ENCODE measurements around the gene TXK.

DNA sequence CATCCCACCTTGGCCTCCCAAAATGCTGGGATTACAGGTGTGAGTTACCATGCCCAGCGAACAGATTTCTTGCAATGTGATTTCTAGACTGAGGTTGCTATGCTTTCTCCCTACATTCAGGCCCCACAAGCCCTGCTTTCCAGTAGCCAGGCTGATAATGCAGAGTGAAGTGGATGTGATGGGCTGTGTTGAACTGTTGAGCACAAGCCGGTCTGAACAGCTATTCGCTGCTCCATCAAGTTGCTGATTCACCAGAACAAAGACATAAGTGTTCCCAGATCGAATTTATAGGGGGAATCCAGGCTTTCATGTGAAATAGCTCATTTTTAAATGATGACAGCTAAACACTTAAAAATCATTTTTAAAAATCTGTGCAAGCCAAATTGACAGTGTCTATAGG lies 109.5 kb downstream of the TXK start:
- TF ChIP-seq, protein P1, sequence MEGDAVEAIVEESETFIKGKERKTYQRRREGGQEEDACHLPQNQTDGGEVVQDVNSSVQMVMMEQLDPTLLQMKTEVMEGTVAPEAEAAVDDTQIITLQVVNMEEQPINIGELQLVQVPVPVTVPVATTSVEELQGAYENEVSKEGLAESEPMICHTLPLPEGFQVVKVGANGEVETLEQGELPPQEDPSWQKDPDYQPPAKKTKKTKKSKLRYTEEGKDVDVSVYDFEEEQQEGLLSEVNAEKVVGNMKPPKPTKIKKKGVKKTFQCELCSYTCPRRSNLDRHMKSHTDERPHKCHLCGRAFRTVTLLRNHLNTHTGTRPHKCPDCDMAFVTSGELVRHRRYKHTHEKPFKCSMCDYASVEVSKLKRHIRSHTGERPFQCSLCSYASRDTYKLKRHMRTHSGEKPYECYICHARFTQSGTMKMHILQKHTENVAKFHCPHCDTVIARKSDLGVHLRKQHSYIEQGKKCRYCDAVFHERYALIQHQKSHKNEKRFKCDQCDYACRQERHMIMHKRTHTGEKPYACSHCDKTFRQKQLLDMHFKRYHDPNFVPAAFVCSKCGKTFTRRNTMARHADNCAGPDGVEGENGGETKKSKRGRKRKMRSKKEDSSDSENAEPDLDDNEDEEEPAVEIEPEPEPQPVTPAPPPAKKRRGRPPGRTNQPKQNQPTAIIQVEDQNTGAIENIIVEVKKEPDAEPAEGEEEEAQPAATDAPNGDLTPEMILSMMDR (IDR thresholded peaks at IDR 0.05), result no peak
- no peak for TF ChIP-seq POLR2A (IDR thresholded peaks at IDR 0.05)
